CD14-positive monocyte (primary cell): Measurements from ENCODE around the gene EXOC4. TPM values are rescaled to one million over a fixed set of nuclear protein-coding genes. Genes with fewer than 3 reads are reported as not detected.

Source experiments
- DNase-seq, 3 donors: peaks; one replicate each; pipeline ENCODE4 v3.0.0-alpha.2; 2011 to 2022
- H2AFZ ChIP-seq: 2 replicates; pipeline ENCODE4 v1.6.0; 2012; ENCODE audit warnings: mild to moderate bottlenecking, low read depth, low read length, inconsistent platforms; ENCODE audit not compliant: insufficient read depth, poor library complexity, severe bottlenecking
- H3K27ac ChIP-seq, 2 donors: 1 replicate in 1 of 2; 2 replicates in 1 of 2; pipeline ENCODE4 v1.5.1; 2012 to 2013; ENCODE audit warnings: low read length in 2 of 2, control low read depth in 1 of 2, inconsistent platforms in 1 of 2, low read depth in 1 of 2, mild to moderate bottlenecking in 1 of 2
- H3K27me3 ChIP-seq, 2 donors: one replicate each; pipeline versions ENCODE4 v1.6.0 to v1.6.1; 2011 to 2013; ENCODE audit warnings: low read length in 2 of 2; ENCODE audit not compliant: control insufficient read depth in 2 of 2, insufficient read depth in 2 of 2
- H3K36me3 ChIP-seq, 2 donors: replicated peaks in 1 of 2; 1 replicate in 1 of 2; 2 replicates in 1 of 2; pipeline versions ENCODE4 v1.5.1 to v1.6.1; 2012 to 2013; ENCODE audit warnings: low read length in 2 of 2, control low read depth in 1 of 2, inconsistent platforms in 1 of 2, mild to moderate bottlenecking in 1 of 2; ENCODE audit not compliant: insufficient read depth in 2 of 2, control insufficient read depth in 1 of 2
- H3K4me1 ChIP-seq, 2 donors: 1 replicate in 1 of 2; 2 replicates in 1 of 2; pipeline versions ENCODE4 v1.5.1 to v1.6.1; 2012 to 2013; ENCODE audit warnings: low read length in 2 of 2, control low read depth in 1 of 2, inconsistent platforms in 1 of 2, mild to moderate bottlenecking in 1 of 2, moderate library complexity in 1 of 2; ENCODE audit not compliant: insufficient read depth in 2 of 2, control insufficient read depth in 1 of 2
- H3K4me2 ChIP-seq: replicated peaks from 2 replicates; pipeline ENCODE3; 2012; ENCODE audit warnings: low read length, moderate library complexity, mild to moderate bottlenecking; ENCODE audit not compliant: poor library complexity, severe bottlenecking; ENCODE audit errors: extremely low read depth
- H3K4me3 ChIP-seq, 3 experiments: fragments of 200-600 bp in 1 of 3; sonication (generic) in 1 of 3; replicated peaks in 1 of 3; 1 replicate in 2 of 3; 2 replicates in 1 of 3; pipeline ENCODE4 v1.5.1; 2011 to 2013; ENCODE audit warnings: low read length in 3 of 3, mild to moderate bottlenecking in 3 of 3, control low read depth in 2 of 3, low read depth in 2 of 3, inconsistent platforms in 1 of 3, moderate library complexity in 1 of 3
- H3K79me2 ChIP-seq: 2 replicates; pipeline ENCODE4 v1.6.0; 2012; ENCODE audit warnings: mild to moderate bottlenecking, control low read depth, inconsistent platforms, low read length, moderate library complexity; ENCODE audit not compliant: insufficient read depth
- H3K9ac ChIP-seq: 2 replicates; pipeline ENCODE4 v1.6.0; 2017; ENCODE audit warnings: low read length, mild to moderate bottlenecking; ENCODE audit not compliant: insufficient read depth, poor library complexity, severe bottlenecking
- H3K9me3 ChIP-seq, 2 donors: replicated peaks in 1 of 2; 1 replicate in 1 of 2; 2 replicates in 1 of 2; pipeline versions ENCODE4 v1.5.1 to v1.6.1; 2012 to 2013; ENCODE audit warnings: low read length in 2 of 2, control low read depth in 1 of 2; ENCODE audit not compliant: control insufficient read depth in 1 of 2, insufficient read depth in 1 of 2
- H4K20me1 ChIP-seq: 2 replicates; pipeline ENCODE4 v1.6.0; 2012; ENCODE audit warnings: mild to moderate bottlenecking, low read length, control low read depth, moderate library complexity; ENCODE audit not compliant: insufficient read depth
- H3K27ac Mint-ChIP-seq, 7 donors: one replicate each; pipeline ENCODE4 v1.8.0; 2020; ENCODE audit warnings: mild to moderate bottlenecking in 7 of 7, mixed read lengths in 7 of 7, moderate library complexity in 6 of 7, inconsistent platforms in 2 of 7
- H3K27me3 Mint-ChIP-seq, 3 donors: one replicate each; pipeline ENCODE4 v1.8.0; 2021 to 2022; ENCODE audit warnings: low read depth in 3 of 3, mild to moderate bottlenecking in 3 of 3, mixed read lengths in 3 of 3, moderate library complexity in 3 of 3, inconsistent platforms in 1 of 3
- H3K36me3 Mint-ChIP-seq, 2 donors: one replicate each; pipeline ENCODE4 v1.8.0; 2020; ENCODE audit warnings: mixed read lengths in 2 of 2, inconsistent platforms in 1 of 2, mild to moderate bottlenecking in 1 of 2
- H3K4me1 Mint-ChIP-seq: one replicate; pipeline ENCODE4 v1.8.0; 2020; ENCODE audit warnings: mild to moderate bottlenecking, mixed read lengths
- H3K4me3 Mint-ChIP-seq, 2 donors: one replicate each; pipeline ENCODE4 v1.8.0; 2020; ENCODE audit warnings: mild to moderate bottlenecking in 2 of 2, mixed read lengths in 2 of 2, moderate library complexity in 1 of 2
- H3K9me3 Mint-ChIP-seq, 7 donors: one replicate each; pipeline ENCODE4 v1.8.0; 2020 to 2022; ENCODE audit warnings: mixed read lengths in 7 of 7, mild to moderate bottlenecking in 6 of 7, moderate library complexity in 6 of 7, inconsistent platforms in 2 of 7
- WGBS: methylation state at CpG from one replicate; pipeline ENCODE4 v1.1.5; 2013; ENCODE audit warnings: missing lambda C conversion rate; ENCODE audit not compliant: insufficient coverage; 5-methylcytosine and 5-hydroxymethylcytosine counted together
- intact Hi-C, 2 donors: fragments of 100-400 bp; cut with micrococcal nuclease; formaldehyde crosslinking; loops; one replicate each; pipeline versions ENCODE4 v1.15.0 to v1.15.1; 2023
- polyA plus RNA-seq, 3 donors: library from polyadenylated mRNA; depleted of rRNA in 1 of 3; unstranded in 2 of 3; stranded (reverse) in 1 of 3; fragments of 300-500 nt in 2 of 3; fragments of >200 nt in 1 of 3; fragmentation: Illumina TruSeq in 2 of 3; gene quantifications; 1 replicate in 2 of 3; 2 replicates in 1 of 3; pipeline ENCODE4 v1.2.3, GENCODE V29; 2012 to 2021
- small RNA-seq: library from RNA; depleted of rRNA; stranded (forward); fragments of <200 nt; gene quantifications from one replicate; pipeline ENCODE3, GENCODE V24; 2012; ENCODE audit warnings: low read depth; ENCODE audit not compliant: insufficient read length
- TF ChIP-seq, protein P1 (sequence below): fragments of 200-600 bp; IDR thresholded peaks from one replicate; pipeline ENCODE4 v1.8.0; 2022; ENCODE audit warnings: antibody characterized with exemption, mild to moderate bottlenecking

Gene EXOC4
- polyA plus RNA-seq, 3 donors: 20.6 to 22.3 (median 22.3) TPM

GRCh38 chr7:134114992-134115391, 862.1 kb downstream of the EXOC4 start:
- no peak overlapping the region for H3K27ac Mint-ChIP-seq
- whole genome bisulfite sequencing: no CpG with 5 or more reads among the region's 4 CpGs
- no peak overlapping the region for H3K4me3 Mint-ChIP-seq
- no peaks in the 10 kb centered on the region for H3K36me3 ChIP-seq
- peaks cover 2 to 3% (median 2%) of the 10 kb centered on the region in 3 donors for H3K27me3 Mint-ChIP-seq
- no peaks in the 10 kb centered on the region for H4K20me1 ChIP-seq
- H3K4me3 ChIP-seq: no peak overlapping the region
- no peaks in the 10 kb centered on the region for H3K79me2 ChIP-seq
- intact Hi-C loops: no loop called here
- no peak for DNase-seq
- peaks cover 0 to 5% of the 10 kb centered on the region in 2 donors for H3K9me3 ChIP-seq
- no peak overlapping the region for H2AFZ ChIP-seq
- H3K36me3 Mint-ChIP-seq: no peaks in the 10 kb centered on the region
- no peak overlapping the region for H3K9ac ChIP-seq
- H3K4me1 Mint-ChIP-seq: no peaks in the 10 kb centered on the region
- TF ChIP-seq, protein P1, sequence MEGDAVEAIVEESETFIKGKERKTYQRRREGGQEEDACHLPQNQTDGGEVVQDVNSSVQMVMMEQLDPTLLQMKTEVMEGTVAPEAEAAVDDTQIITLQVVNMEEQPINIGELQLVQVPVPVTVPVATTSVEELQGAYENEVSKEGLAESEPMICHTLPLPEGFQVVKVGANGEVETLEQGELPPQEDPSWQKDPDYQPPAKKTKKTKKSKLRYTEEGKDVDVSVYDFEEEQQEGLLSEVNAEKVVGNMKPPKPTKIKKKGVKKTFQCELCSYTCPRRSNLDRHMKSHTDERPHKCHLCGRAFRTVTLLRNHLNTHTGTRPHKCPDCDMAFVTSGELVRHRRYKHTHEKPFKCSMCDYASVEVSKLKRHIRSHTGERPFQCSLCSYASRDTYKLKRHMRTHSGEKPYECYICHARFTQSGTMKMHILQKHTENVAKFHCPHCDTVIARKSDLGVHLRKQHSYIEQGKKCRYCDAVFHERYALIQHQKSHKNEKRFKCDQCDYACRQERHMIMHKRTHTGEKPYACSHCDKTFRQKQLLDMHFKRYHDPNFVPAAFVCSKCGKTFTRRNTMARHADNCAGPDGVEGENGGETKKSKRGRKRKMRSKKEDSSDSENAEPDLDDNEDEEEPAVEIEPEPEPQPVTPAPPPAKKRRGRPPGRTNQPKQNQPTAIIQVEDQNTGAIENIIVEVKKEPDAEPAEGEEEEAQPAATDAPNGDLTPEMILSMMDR: no peak
- no peaks in the 10 kb centered on the region for H3K4me1 ChIP-seq
- H3K9me3 Mint-ChIP-seq: peaks cover 0 to 6% (median 2%) of the 10 kb centered on the region in 7 donors
- H3K27ac ChIP-seq: no peak overlapping the region
- no peak overlapping the region for H3K4me2 ChIP-seq
- no peaks in the 10 kb centered on the region for H3K27me3 ChIP-seq

Small RNA genes lying within 50 kb of the gene (small RNA-seq; reads per million reads assigned to genes)
- gene MIR6133: not detected

Other genes with a start within 250 kb of the EXOC4 start
- 10 to 100 TPM; 30.5 to 56.7 (median 48.8) TPM for gene CHCHD3, start 171.0 kb upstream of the EXOC4 start, polyA plus RNA-seq